H1 (cell line): ENCODE results near the gene RPS3.

Experiments
- CTCF ChIP-seq, 3 experiments: IDR thresholded peaks; 1 replicate in 2 of 3; 2 replicates in 1 of 3; pipeline versions ENCODE4 v1.5.1 to v1.6.1; 2011; ENCODE audit warnings: low read length in 3 of 3, mild to moderate bottlenecking in 3 of 3, inconsistent platforms in 2 of 3, low read depth in 1 of 3, moderate library complexity in 1 of 3; ENCODE audit not compliant: insufficient read depth in 1 of 3; ENCODE audit errors: control extremely low read depth in 1 of 3
- JUND ChIP-seq: IDR thresholded peaks from 2 replicates; pipeline ENCODE4 v1.6.1; 2011; ENCODE audit warnings: mild to moderate bottlenecking, improper control_type of control experiment, low read length
- POLR2AphosphoS5 ChIP-seq: IDR thresholded peaks from 2 replicates; pipeline ENCODE4 v1.6.1; 2011; ENCODE audit warnings: low read depth, low read length
- RNF2 ChIP-seq: fragments of 200-900, 300-1000 bp; sonication (generic); IDR thresholded peaks from 2 replicates; pipeline ENCODE4 v1.7.1; 2016; ENCODE audit warnings: borderline replicate concordance, low read depth, mild to moderate bottlenecking, antibody characterized with exemption, low read length; ENCODE audit not compliant: poor library complexity, severe bottlenecking; ENCODE audit errors: missing control alignments
- USF2 ChIP-seq: IDR thresholded peaks from 2 replicates; pipeline ENCODE4 v1.6.1; 2011; ENCODE audit warnings: low read length, improper control_type of control experiment

- TF ChIP-seq USF2 (no peak), JUND (no peak), POLR2AphosphoS5 (no peak), CTCF (IDR thresholded peaks at IDR 0.05; ENCODE audit: control extremely low read depth in 1 of 3, insufficient read depth in 1 of 3, low read depth in 1 of 3, low read length in 3 of 3) (no peak), RNF2 (no peak)
Measured at GRCh38 chr11:75440960-75441803, 41.9 kb downstream of the RPS3 start.
